GM04503 (cell line): ENCODE data around the gene AHCYL2.
"Not testable (repeated sequence)": the region's sequence is repeated elsewhere in the genome, so short reads cannot be mapped to it uniquely, and the experiment has no call there.

Source experiments
- DNase-seq: peaks from one replicate; pipeline ENCODE4 v3.0.0-alpha.2; 2012; ENCODE audit warnings: low read depth

The AHCYL2 gene

DNA sequence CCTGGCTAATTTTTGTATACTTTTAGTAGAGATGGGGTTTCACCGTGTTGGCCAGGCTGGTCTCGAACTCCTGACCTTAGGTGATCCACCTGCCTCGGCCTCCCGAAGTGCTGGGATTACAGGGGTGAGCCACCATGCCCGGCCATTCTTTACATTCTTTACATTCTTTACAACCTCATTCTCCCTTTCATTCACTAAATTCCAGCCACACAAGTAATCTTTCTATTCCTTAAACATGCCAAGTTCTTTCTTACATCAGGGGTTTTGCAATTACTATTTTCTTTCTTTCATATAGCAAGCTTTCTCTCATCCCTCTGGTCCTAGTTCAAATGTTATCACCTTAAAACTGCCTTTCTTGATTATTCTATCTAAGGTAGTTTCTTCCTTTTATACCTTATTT is 128.3 kb downstream of the AHCYL2 start:
- not testable (repeated sequence) for DNase-seq

DNA sequence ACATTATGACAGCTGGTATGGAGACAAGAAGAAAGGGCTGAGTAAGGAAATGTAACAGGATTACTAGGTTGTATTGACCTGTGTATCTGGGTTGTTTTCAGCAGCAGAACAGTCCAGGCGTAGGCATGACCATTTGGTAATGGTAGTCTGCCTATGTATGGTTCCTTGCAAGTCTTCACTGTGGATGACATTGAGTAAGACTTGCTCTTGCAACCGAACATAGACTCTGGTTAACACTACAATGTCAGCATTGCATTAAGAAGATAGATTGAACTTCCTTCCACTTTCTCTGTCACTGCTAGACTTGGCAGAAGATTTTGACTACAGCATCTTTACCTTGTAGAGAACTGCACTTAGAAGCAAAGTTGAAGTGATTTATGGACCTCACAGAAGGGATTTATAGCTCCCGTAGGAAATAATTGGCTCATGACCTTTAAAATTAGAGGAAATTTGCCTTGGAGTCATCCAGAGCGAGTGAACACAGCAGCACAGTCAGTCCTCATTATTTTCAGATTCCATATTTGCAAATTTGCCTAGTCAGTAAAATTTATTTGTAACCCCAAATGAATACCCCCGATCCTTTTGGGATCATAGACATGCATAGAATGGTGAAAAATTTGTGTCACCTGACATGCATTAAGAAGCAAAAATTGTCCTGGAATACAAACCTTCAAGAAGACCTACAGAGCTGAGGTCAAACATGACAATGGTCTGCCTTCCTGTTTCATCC is 129.8 kb downstream of the AHCYL2 start:
- no peak for DNase-seq

- DNase-seq, result no peak
These were observed 131.3 kb downstream of the AHCYL2 start for GRCh38 chr7:129356176-129356575.

DNA sequence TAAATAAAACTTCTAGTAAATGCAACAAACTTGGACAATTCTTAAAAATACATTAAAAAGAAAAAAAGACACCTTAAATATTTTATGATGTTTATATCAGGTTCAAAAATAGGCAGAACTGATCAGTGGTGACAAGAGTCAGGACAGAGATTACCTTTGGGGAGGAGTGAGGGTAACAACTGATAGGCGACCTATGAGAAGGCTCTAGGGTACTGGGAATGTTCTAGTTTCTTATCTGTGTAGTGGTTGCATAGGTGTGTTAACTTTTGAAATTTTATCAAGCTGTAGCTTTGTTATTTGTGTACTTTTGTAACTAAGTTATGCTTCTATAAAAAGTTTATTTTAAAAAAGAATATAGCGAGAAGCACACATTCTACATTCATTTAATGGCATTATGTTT is 134.3 kb downstream of the AHCYL2 start:
- no peak for DNase-seq

GRCh38 chr7:129359638-129360037 is 134.8 kb downstream of the AHCYL2 start:
- DNase-seq, result no peak

DNA sequence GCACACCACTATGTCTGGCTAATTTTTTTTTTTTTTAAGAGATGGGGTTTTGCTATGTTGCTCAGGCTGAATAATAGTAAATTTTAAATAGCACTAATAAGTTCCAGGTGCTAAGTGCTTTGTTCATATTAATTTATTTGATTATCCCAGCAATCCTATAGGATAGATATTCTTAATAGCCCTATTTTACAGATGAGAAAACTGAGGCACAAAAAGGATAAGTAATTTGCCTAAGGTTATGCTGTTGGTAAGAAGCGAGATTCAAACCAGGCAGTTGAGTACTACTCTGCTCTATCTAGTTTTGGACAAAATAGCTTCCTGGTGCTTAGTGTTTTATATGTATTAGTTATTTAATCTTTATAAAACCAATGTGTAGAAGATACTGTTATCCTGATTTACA is 136.9 kb downstream of the AHCYL2 start:
- DNase-seq, result no peak

DNA sequence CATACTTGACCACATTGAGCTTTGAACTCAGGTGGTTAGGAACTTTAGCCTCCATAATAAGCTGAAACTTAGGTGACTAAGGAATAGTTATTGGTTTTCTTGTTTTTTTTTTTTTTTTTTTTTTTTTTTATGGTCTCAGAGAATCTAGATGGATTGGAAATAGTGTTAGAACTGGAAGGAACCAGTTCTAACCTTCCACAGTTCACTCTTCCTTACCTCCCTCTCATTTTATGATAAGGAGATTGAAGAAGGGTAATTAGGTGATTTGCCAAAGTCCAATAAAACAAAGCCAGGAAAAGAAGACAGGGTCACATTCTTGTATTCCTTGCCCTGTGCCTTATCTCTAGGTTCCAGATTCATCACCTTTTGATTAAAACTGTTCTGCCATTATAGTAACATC is 137.7 kb downstream of the AHCYL2 start:
- DNase-seq, result no peak

DNA sequence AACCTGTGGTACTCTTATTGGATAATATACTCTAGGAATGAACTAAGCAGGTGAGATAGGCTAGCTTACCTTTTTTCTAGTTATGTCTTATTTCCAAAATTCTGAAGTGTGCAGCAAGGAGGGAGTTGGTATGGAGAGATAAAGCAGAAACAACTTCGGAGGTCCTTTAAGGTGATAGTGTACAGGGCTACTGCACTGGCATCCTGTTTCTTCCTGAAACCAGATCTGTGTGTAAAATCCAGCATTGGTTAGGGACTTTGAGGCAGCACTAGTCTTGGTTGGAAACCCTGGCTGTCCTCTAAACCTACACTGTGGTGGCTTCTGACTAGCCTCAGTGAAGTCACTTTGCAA is 142.5 kb downstream of the AHCYL2 start:
- no peak for DNase-seq

DNA sequence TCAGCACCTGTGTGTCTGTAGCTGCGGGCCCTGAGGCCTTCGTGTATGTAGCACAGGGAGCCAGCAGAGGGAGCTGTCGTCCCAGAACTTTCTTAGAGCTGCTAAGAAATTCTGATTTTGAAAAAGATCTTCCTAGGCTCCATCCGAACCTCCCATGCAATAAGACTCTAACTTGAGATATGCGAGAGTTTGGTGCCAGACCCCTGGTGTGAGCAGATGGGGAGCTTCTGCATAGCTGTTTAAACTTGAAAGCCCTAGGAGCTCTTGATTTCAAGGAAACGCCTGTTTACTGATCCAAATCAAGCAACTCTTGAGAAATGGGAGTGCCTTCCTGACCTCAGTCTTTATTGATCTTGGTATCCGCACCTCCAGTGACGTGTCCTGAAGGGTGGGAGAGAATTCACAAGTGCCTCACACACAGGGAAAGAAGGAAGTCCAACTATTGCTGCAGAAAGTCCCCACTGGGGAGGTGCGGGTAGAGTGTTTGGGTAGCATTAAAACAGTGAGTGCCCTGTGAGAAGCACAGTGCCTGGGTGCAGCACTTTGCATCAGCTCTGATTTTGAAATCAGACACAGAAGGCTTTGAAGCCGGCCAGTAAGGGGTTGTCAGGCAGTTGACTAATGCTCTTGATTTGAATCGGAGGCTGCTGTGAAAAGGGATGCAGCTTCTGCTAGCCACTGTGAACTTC is 143.0 kb downstream of the AHCYL2 start:
- no peak for DNase-seq

DNA sequence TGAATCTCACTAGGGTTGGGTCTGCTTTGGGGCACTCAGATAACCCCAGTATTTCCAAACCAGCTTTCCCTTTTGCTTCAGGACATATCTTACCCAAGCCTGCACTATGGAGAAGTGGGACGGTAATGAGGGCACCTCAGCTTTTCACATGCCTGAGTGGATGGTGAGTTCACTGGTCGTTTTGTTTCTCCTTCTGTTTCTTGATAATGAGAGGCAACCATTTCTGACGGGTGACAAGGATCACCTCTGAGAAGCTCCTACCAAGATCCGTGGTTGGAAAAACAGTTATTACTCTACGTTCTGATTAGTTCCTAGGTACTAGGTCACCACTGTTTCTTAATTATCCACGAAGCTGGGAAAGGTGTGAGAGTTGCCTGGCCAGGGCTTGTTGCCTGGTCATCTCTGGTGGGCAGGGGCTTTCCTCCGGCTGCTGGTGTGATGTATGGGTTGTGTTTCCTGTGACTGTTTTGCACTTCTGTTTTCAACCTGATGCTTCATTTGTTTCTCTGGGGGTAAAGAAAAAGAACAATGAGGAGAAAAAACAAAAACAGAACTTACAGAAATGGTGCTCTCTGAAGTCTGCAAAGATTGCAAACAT is 143.7 kb downstream of the AHCYL2 start:
- DNase-seq, result no peak

- DNase-seq, result not testable (repeated sequence)
These were observed 144.6 kb downstream of the AHCYL2 start for GRCh38 chr7:129369447-129369846.

GRCh38 chr7:129370812-129371211 is 146.0 kb downstream of the AHCYL2 start:
- no peak for DNase-seq

DNA sequence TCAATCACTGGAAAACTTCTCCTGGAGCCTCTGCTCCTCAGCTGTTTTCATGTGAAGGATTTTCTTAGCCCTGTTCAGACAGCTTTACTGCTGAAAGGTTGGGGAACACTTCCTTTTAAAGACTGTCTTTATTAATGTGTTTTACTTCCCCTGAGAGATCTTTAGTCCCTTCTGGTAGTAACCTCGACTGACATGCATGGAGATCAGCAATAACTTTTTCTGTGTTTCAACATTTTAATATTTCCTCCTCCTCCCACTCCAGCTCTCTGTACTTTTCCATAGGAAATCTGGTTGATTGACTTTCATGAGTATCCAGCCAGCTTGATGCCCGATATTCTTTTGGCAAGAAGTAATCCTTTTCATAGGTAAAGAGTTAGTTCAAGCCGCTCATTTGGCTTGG is 146.7 kb downstream of the AHCYL2 start:
- DNase-seq, result no peak

GRCh38 chr7:129373651-129374428 is 149.0 kb downstream of the AHCYL2 start:
- DNase-seq, result no peak

DNA sequence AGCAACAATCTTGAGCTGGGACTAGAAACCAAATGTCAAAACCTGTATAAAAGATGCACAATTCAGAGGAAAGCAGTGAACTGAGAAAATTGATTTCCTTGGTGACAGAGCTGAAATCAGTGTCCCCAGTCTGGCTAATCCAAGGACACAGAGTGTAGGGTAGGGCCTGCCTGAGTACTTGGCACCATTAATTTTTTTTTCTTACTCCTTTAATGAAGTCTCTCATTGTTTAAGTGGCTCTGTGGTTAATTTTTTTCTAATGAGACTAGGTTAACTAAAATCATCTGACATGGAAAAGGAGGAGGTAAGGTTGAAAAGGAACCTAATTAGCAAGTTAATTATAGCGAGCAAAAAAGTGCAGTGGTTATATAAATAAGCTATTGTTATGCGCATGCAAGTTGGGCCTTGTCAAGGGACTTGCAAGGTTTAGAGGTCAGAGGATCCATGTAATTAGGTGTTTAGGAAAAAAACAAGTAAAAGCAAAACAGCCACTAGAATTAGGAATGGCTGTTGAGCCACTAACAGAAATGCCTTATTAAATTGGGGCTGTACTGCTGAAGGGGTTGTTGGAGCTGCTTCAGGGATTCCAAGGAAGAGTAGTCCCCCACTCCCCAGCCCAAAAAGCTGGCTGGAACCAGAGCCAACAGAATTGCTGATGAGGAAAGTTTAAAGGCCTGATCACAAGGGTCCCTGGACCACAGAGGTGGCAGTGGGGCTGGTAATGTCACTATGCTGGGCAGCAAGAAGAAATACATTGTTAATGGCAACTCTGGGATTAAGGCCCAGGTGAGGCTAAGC is 150.5 kb downstream of the AHCYL2 start:
- DNase-seq, result no peak

GRCh38 chr7:129376076-129376777 is 151.4 kb downstream of the AHCYL2 start:
- DNase-seq, result no peak

GRCh38 chr7:129376778-129377700 is 152.2 kb downstream of the AHCYL2 start:
- DNase-seq, result no peak

DNA sequence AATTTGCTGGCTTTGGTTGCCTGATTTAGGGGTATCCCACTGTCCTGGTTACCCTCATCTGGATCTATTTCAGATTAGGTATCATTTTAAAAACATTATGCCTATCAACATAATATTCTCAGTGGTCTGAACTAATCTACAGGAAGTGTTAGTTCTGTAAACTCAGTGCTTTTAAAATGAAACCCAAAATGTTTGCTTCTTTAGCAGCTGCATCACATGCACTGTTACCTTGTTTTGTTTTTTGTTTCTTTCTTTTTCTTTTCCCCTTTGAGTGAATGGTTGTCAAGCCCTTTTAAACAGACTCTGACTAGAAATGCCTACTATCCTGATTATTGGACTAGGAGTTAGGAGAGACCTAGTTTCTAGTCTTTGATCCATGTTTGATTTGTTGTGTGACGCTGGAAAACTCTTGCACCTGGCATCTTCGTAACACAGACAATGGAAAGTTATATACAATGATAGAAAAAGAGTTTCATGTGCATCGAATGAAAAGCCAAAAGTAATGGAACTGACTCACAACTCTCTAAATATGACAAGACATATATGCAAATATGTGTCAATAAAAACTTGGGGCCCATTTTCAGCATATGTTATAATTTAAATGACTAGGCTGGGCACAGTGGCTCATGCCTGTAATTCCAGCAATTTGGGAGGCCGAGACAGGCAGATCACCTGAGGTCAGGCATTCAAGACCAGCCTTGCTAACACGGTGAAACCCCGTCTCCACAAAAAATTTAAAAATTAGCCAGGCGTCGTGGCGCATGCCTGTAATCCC is 157.1 kb downstream of the AHCYL2 start:
- DNase-seq, result no peak

GRCh38 chr7:129383542-129384132 is 158.8 kb downstream of the AHCYL2 start:
- DNase-seq, result no peak
